ENCODE results near the gene COMMD4.
A peak's percentile ranks its signal among the peaks of the same experiment; 100 is the strongest.
"Not testable (repeated sequence)": the region's sequence is repeated elsewhere in the genome, so short reads cannot be mapped to it uniquely, and the experiment has no call there.

The COMMD4 gene

GRCh38 chr15:75342221-75342620, 6.4 kb downstream of the COMMD4 start:
- H3K27ac ChIP-seq: no peak overlapping the region
- peaks cover 12% of the 10 kb centered on the region for H3K36me3 ChIP-seq
- H3K4me1 ChIP-seq (ENCODE audit: control insufficient read depth in 1 of 2, insufficient read depth in 1 of 2, low read depth in 1 of 2, low read length in 1 of 2): peaks cover 6 to 8% of the 10 kb centered on the region in 2 experiments
- no peak overlapping the region for H3K4me3 ChIP-seq (ENCODE audit: low read depth in 1 of 2, low read length in 1 of 2)
- peaks cover 42% of the 10 kb centered on the region for H3K27me3 ChIP-seq
- no peak for TF ChIP-seq CTCF (IDR thresholded peaks at IDR 0.05)
- no peaks in the 10 kb centered on the region for H3K9me3 ChIP-seq

- H3K9me3 ChIP-seq; H3K27ac ChIP-seq; H3K4me3 ChIP-seq (ENCODE audit: low read depth in 1 of 2, low read length in 1 of 2): not testable (repeated sequence)
- peaks cover 12% of the 10 kb centered on the region for H3K36me3 ChIP-seq
- peaks cover 23 to 25% of the 10 kb centered on the region in 2 experiments for H3K4me1 ChIP-seq (ENCODE audit: control insufficient read depth in 1 of 2, insufficient read depth in 1 of 2, low read depth in 1 of 2, low read length in 1 of 2)
- H3K27me3 ChIP-seq: peaks cover 59% of the 10 kb centered on the region
These were observed 8.1 kb downstream of the COMMD4 start for GRCh38 chr15:75343953-75344352.

- Histone ChIP-seq H3K9me3 (no peaks in the 10 kb centered on the region), H3K27me3 (peaks cover 63% of the 10 kb centered on the region), H3K4me3 (ENCODE audit: low read depth in 1 of 2, low read length in 1 of 2) (peak within 1 kb of the TSS; percentile 54 to 66), H3K27ac (peak within 1 kb of the TSS; percentile 82), H3K4me1 (ENCODE audit: control insufficient read depth in 1 of 2, insufficient read depth in 1 of 2, low read depth in 1 of 2, low read length in 1 of 2) (peaks cover 42 to 46% of the 10 kb centered on the region in 2 experiments), H3K36me3 (no peaks in the 10 kb centered on the region)
- TF ChIP-seq CTCF (IDR thresholded peaks at IDR 0.05): no peak
These were observed 10.9 kb downstream of the COMMD4 start, which contains the start of gene NEIL1 for GRCh38 chr15:75346796-75347221. Gene NEIL1, plus strand, starts transcription at chr15:75347039. Its CDS starts 1,867 bp downstream, at chr15:75348906.

GRCh38 chr15:75347222-75348033, 11.6 kb downstream of the COMMD4 start:
- no peaks in the 10 kb centered on the region for H3K9me3 ChIP-seq
- peaks cover 63% of the 10 kb centered on the region for H3K27me3 ChIP-seq
- H3K4me3 ChIP-seq (ENCODE audit: low read depth in 1 of 2, low read length in 1 of 2): peak overlapping the region; percentile 54 to 66
- peak overlapping the region; percentile 82 for H3K27ac ChIP-seq
- peaks cover 42 to 46% of the 10 kb centered on the region in 2 experiments for H3K4me1 ChIP-seq (ENCODE audit: control insufficient read depth in 1 of 2, insufficient read depth in 1 of 2, low read depth in 1 of 2, low read length in 1 of 2)
- H3K36me3 ChIP-seq: peaks cover 4% of the 10 kb centered on the region
- TF ChIP-seq CTCF (IDR thresholded peaks at IDR 0.05): no peak

- Histone ChIP-seq H3K27ac (peak overlapping the region; percentile 82), H3K9me3 (no peaks in the 10 kb centered on the region), H3K27me3 (peaks cover 62% of the 10 kb centered on the region), H3K4me1 (ENCODE audit: control insufficient read depth in 1 of 2, insufficient read depth in 1 of 2, low read depth in 1 of 2, low read length in 1 of 2) (peaks cover 42 to 46% of the 10 kb centered on the region in 2 experiments), H3K4me3 (ENCODE audit: low read depth in 1 of 2, low read length in 1 of 2) (peak overlapping the region; percentile 54 to 66), H3K36me3 (peaks cover 4% of the 10 kb centered on the region)
- no peak for TF ChIP-seq CTCF (IDR thresholded peaks at IDR 0.05)
These were observed 12.2 kb downstream of the COMMD4 start for GRCh38 chr15:75348034-75348561.
